Kidney (tissue), 14 donors: ENCODE measurements around the gene USP47. TPM values are rescaled to one million over a fixed set of nuclear protein-coding genes. Genes with fewer than 3 reads are reported as not detected.

Experiments
- DNase-seq, 5 donors: peaks; one replicate each; pipeline ENCODE4 v3.0.0-alpha.2; 2013 to 2020
- FAIRE-seq: peaks from 2 replicates; lab custom pipeline; 2012; peaks lifted over from hg19 to GRCh38; lab: Jason Lieb, UNC
- H3K27ac ChIP-seq, 2 donors: one replicate each; pipeline ENCODE4 v1.7.0; 2013; ENCODE audit warnings: low read depth in 2 of 2, low read length in 2 of 2, inconsistent platforms in 1 of 2
- H3K27me3 ChIP-seq: one replicate; pipeline ENCODE4 v1.7.1; 2013; ENCODE audit warnings: low read length, inconsistent platforms; ENCODE audit not compliant: control insufficient read depth, insufficient read depth
- H3K36me3 ChIP-seq, 3 donors: one replicate each; pipeline versions ENCODE4 v1.7.0 to v1.7.1; 2013; ENCODE audit warnings: low read length in 3 of 3, control low read depth in 1 of 3, inconsistent platforms in 1 of 3; ENCODE audit not compliant: insufficient read depth in 3 of 3, control insufficient read depth in 2 of 3
- H3K4me1 ChIP-seq, 3 donors: one replicate each; pipeline versions ENCODE4 v1.7.0 to v1.7.1; 2013; ENCODE audit warnings: low read length in 3 of 3, inconsistent platforms in 1 of 3, low read depth in 1 of 3; ENCODE audit not compliant: control insufficient read depth in 2 of 3, insufficient read depth in 2 of 3
- H3K4me3 ChIP-seq, 3 donors: one replicate each; pipeline versions ENCODE4 v1.7.0 to v1.8.1; 2013; ENCODE audit warnings: low read length in 3 of 3, control low read depth in 1 of 3, inconsistent platforms in 1 of 3
- H3K9ac ChIP-seq, 3 donors: one replicate each; pipeline versions ENCODE4 v1.7.0 to v1.7.1; 2013; ENCODE audit warnings: low read length in 3 of 3, control low read depth in 1 of 3, inconsistent platforms in 1 of 3
- H3K9me3 ChIP-seq, 3 donors: one replicate each; pipeline versions ENCODE4 v1.7.0 to v1.7.1; 2013; ENCODE audit warnings: low read length in 3 of 3, control low read depth in 1 of 3, inconsistent platforms in 1 of 3; ENCODE audit not compliant: control insufficient read depth in 2 of 3, insufficient read depth in 1 of 3
- intact Hi-C: fragments of 100-400 bp; cut with DNase I; formaldehyde crosslinking; loops from one replicate; pipeline ENCODE4 v1.11.1; 2022
- polyA plus RNA-seq: library from polyadenylated mRNA; stranded (reverse); fragments of 350-450 nt; fragmentation: Illumina TruSeq; extraction: RNeasy Lipid Tissue Mini Kit (QIAGEN cat#74804); gene quantifications from one replicate; pipeline ENCODE4 v1.2.3, GENCODE V29; 2014; ENCODE audit warnings: low read depth, low replicate concordance; ENCODE audit not compliant: insufficient read depth
- total RNA-seq: library from RNA; stranded (reverse); fragmentation: NEBNext Ultra II Directional; extraction: Animal tissue kit (Norgen Biotek cat#: 25700); gene quantifications from one replicate; pipeline ENCODE4 v1.2.1, GENCODE V29; 2021
- TF ChIP-seq, protein P1 (sequence below): IDR thresholded peaks from 3 replicates; pipeline ENCODE4 v1.5.1; 2012; ENCODE audit warnings: mild to moderate bottlenecking, moderate library complexity, borderline replicate concordance; ENCODE audit not compliant: insufficient read depth; ENCODE audit errors: extremely low read depth
- donor health status: control.
- donor health status: control.
- donor health status: control.
- donor health status: control.
- donor health status: control.
- donor health status: DM: yes; HTN: yes; CAD: no.
- donor health status: Normal renal cell carcinoma (clear cell type).

The USP47 gene
- total and polyA plus RNA-seq, 2 donors from 2014 or later, result 16.3 to 43.3 TPM

DNA sequence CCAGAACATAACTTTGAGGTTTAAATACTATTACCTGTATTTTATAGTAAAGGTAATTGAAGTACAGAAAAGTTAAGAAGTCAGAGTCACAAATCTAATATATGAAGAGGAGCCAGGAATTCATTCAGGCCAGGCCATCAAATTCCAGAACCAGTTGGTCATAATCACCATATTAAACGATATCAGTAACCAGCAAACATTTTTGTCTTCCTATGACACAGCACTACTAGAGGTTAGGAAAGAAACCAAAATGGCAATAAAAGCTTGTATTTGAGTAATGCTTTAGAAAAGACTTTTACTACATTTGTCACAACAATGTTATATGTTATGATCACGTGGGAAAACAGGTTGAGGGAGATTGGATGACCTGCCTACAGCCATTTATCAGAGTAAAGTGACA, 104.4 kb downstream of the USP47 start:
- Histone ChIP-seq H3K9me3 (no peaks in the 10 kb centered on the region), H3K36me3 (peaks cover 8 to 14% (median 10%) of the 10 kb centered on the region in 3 donors), H3K27ac (no peak overlapping the region), H3K27me3 (no peaks in the 10 kb centered on the region), H3K4me1 (no peaks in the 10 kb centered on the region), H3K4me3 (no peak overlapping the region), H3K9ac (no peak overlapping the region)
- no peak for DNase-seq
- intact Hi-C loops, result no loop called here
- FAIRE-seq, result no peak
- TF ChIP-seq, protein P1, sequence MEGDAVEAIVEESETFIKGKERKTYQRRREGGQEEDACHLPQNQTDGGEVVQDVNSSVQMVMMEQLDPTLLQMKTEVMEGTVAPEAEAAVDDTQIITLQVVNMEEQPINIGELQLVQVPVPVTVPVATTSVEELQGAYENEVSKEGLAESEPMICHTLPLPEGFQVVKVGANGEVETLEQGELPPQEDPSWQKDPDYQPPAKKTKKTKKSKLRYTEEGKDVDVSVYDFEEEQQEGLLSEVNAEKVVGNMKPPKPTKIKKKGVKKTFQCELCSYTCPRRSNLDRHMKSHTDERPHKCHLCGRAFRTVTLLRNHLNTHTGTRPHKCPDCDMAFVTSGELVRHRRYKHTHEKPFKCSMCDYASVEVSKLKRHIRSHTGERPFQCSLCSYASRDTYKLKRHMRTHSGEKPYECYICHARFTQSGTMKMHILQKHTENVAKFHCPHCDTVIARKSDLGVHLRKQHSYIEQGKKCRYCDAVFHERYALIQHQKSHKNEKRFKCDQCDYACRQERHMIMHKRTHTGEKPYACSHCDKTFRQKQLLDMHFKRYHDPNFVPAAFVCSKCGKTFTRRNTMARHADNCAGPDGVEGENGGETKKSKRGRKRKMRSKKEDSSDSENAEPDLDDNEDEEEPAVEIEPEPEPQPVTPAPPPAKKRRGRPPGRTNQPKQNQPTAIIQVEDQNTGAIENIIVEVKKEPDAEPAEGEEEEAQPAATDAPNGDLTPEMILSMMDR, result no peak

DNA sequence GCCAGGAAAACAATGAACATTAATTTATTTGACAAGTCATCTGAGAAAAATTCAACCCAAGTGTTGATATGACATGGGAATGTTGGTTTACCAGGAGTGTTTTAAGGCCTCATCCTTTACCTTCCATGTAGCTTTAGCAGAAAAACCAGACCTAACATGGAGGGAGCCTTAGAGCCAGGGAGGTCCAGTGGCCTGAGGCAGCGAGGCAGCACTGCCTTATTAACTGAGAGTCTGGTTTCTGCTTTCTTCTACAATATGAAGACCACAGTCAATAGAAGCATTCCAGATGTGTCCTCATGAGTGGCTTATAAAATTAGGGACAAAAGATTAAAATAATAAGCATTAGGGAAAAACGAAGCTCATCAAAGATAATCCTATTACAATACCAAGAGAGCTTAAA, 105.1 kb downstream of the USP47 start:
- peaks cover 12 to 17% (median 16%) of the 10 kb centered on the region in 3 donors for H3K36me3 ChIP-seq
- FAIRE-seq (no peak), DNase-seq (no peak)
- no peak overlapping the region for H3K27ac ChIP-seq
- no peak overlapping the region for H3K4me3 ChIP-seq
- intact Hi-C loops, result no loop called here
- TF ChIP-seq, protein P1, result no peak
- no peaks in the 10 kb centered on the region for H3K4me1 ChIP-seq
- H3K27me3 ChIP-seq, result no peaks in the 10 kb centered on the region
- no peaks in the 10 kb centered on the region for H3K9me3 ChIP-seq
- H3K9ac ChIP-seq, result no peak overlapping the region

DNA sequence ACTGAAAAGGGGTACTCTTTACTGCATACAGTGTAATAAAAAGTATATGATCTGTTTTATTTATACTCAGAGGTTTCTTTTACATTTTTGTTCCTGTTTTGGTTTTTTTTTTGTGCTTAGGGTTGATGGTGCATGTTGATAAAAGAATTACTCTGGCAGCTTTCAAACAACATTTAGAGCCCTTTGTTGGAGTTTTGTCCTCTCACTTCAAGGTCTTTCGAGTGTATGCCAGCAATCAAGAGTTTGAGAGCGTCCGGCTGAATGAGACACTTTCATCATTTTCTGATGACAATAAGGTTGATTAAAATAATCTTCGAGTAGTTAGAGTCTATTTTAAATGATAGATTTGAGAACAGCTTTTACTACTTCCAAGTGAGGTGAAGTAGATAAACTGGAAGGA, 106.1 kb downstream of the USP47 start:
- Histone ChIP-seq H3K36me3 (peaks cover 10 to 24% (median 10%) of the 10 kb centered on the region in 3 donors), H3K27ac (no peak overlapping the region), H3K27me3 (no peaks in the 10 kb centered on the region), H3K4me3 (no peak overlapping the region), H3K9me3 (no peaks in the 10 kb centered on the region), H3K4me1 (no peaks in the 10 kb centered on the region), H3K9ac (no peak overlapping the region)
- TF ChIP-seq, protein P1, result no peak
- DNase-seq (no peak), FAIRE-seq (no peak)
- intact Hi-C loops, result no loop called here

DNA sequence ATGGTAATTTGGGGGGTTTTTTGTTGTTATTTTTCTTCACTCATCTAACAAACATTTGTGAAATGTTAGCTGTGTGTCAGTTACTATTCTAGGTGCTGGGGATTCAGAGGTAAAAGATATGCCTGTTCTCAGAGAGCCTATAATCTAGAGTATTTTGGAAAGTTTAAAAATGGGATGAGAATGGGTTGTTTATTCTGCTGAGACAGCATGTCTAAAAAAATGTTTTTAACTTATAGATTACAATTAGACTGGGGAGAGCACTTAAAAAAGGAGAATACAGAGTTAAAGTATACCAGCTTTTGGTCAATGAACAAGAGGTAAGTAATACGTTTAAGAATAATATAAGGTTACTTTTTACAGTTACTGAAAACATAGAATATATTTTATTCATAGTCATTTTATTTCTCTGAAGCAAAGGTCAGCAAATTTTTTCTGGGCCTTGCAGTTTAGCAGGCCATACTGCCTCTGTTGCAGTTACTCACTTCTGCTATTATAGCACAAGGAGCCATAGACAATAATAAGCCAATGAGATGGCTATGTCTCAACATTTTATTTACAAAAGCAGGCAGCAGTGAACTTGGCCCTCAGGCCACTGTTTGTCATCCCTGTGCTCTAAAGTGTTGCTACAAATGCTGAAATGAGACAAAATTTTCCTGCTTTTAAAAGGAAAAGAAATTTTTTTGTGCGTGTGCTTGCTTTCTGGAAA, 106.6 kb downstream of the USP47 start:
- Histone ChIP-seq H3K27me3 (no peaks in the 10 kb centered on the region), H3K9ac (no peak overlapping the region)
- no peak for FAIRE-seq

More for the DNA sequence above, 106.6 kb downstream of the USP47 start:
- no peak overlapping the region for H3K27ac ChIP-seq
- DNase-seq, result no peak
- H3K36me3 ChIP-seq, result peaks cover 10 to 24% (median 10%) of the 10 kb centered on the region in 3 donors
- TF ChIP-seq, protein P1, result no peak
- intact Hi-C loops, result no loop called here
- H3K9me3 ChIP-seq, result no peaks in the 10 kb centered on the region
- H3K4me3 ChIP-seq, result no peak overlapping the region
- H3K4me1 ChIP-seq, result no peaks in the 10 kb centered on the region
